ENCODE results near the gene STKLD1.
"Not testable (repeated sequence)": the region's sequence is repeated elsewhere in the genome, so short reads cannot be mapped to it uniquely, and the experiment has no call there.

Gene STKLD1

GRCh38 chr9:133375724-133376654 lies at the start of gene STKLD1, which contains the start of gene SURF4:
Gene STKLD1, plus strand, starts transcription at chr9:133376366. Its CDS starts 108 bp downstream, at chr9:133376474.
Gene SURF4, minus strand, starts transcription at chr9:133376060. Its CDS starts 91 bp downstream, at chr9:133375969.
- peak; percentile 94 for DNase-seq

GRCh38 chr9:133327021-133327420 lies 49.1 kb upstream of the STKLD1 start:
- DNase-seq = not testable (repeated sequence)

- DNase-seq = no peak
Observed at GRCh38 chr9:133327834-133328484, 48.2 kb upstream of the STKLD1 start.

- DNase-seq = not testable (repeated sequence)
Observed at GRCh38 chr9:133329306-133330156, 46.6 kb upstream of the STKLD1 start.

- DNase-seq = no peak
Observed at GRCh38 chr9:133331221-133331620, 44.9 kb upstream of the STKLD1 start.

- no peak for DNase-seq
Observed at GRCh38 chr9:133331641-133332380, 44.4 kb upstream of the STKLD1 start.

GRCh38 chr9:133332381-133332730 lies 43.8 kb upstream of the STKLD1 start:
- no peak for DNase-seq

- DNase-seq = no peak
Observed at GRCh38 chr9:133333011-133333410, 43.2 kb upstream of the STKLD1 start.

GRCh38 chr9:133333566-133333965 lies 42.6 kb upstream of the STKLD1 start:
- DNase-seq = no peak

GRCh38 chr9:133334161-133334560 lies 42.0 kb upstream of the STKLD1 start:
- DNase-seq = no peak

- DNase-seq = not testable (repeated sequence)
Observed at GRCh38 chr9:133334888-133335287, 41.3 kb upstream of the STKLD1 start.

- DNase-seq = peak; percentile 94
Observed at GRCh38 chr9:133335924-133336811, 40.0 kb upstream of the STKLD1 start, which contains the start of gene SURF6. Gene SURF6, minus strand, starts transcription at chr9:133336188. Its CDS starts 56 bp downstream, at chr9:133336132.

GRCh38 chr9:133339641-133340040 lies 36.5 kb upstream of the STKLD1 start:
- no peak for DNase-seq

GRCh38 chr9:133340256-133340655 lies 35.9 kb upstream of the STKLD1 start:
- DNase-seq = no peak

- no peak for DNase-seq
Observed at GRCh38 chr9:133340916-133341315, 35.2 kb upstream of the STKLD1 start.

- DNase-seq = no peak
Observed at GRCh38 chr9:133341369-133342068, 34.6 kb upstream of the STKLD1 start.

- no peak for DNase-seq
Observed at GRCh38 chr9:133342069-133342406, 34.1 kb upstream of the STKLD1 start.

GRCh38 chr9:133342570-133342969 lies 33.6 kb upstream of the STKLD1 start:
- DNase-seq = no peak

- no peak for DNase-seq
Observed at GRCh38 chr9:133344071-133344470, 32.1 kb upstream of the STKLD1 start.

- DNase-seq = no peak
Observed at GRCh38 chr9:133344979-133345378, 31.2 kb upstream of the STKLD1 start.

- DNase-seq = no peak
Observed at GRCh38 chr9:133345596-133345995, 30.6 kb upstream of the STKLD1 start.
